Colon (tissue), 2 donors: ENCODE measurements around the gene RTCB.

Experiments used
- FAIRE-seq: peaks from 2 replicates; lab custom pipeline; 2012; peaks lifted over from hg19 to GRCh38; lab: Jason Lieb, UNC
- donor health status: control.
- donor health status: control.

Gene RTCB

DNA sequence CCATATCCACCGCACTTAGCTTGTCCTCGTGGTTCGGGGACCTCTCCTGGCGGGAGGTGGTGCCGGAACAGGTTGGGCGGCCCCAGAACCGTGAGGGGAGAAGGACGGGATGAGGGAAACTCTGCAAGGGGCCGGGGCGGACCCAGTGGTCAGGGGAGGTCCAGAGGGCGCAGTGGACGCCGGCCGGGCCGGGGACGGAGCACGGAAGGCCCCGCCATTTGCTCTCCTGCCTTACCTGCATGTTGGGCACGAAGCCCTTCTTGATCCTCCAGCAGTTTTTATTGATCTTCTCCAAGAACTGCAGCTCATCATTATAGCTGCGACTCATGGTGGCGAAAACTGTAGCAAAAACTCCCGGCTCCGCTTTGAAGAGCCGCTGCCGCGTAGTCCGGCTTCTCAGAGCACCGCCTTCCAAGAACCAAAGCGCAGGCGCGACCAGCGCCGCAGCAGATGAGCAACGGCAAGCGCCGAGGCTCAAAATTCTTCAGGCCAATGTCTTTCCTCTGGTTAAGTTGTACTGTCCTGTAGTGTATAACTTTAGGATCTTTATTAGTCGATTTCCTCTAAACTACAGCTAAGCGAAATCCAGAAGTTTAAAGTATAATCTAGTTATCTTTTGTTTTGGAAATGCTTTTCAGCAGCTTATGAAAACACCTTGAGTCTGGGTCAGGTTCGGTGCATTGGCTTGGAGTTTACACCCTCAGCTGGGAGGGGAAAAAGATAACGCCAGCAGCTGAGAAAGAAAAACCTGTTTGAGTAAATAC lies at the start of gene RTCB:
RTCB (minus strand) TSS at position 419 of the 764 bp plus-strand sequence; CDS start at position 328, 91 bp downstream.
- peak; percentile 62 for FAIRE-seq

DNA sequence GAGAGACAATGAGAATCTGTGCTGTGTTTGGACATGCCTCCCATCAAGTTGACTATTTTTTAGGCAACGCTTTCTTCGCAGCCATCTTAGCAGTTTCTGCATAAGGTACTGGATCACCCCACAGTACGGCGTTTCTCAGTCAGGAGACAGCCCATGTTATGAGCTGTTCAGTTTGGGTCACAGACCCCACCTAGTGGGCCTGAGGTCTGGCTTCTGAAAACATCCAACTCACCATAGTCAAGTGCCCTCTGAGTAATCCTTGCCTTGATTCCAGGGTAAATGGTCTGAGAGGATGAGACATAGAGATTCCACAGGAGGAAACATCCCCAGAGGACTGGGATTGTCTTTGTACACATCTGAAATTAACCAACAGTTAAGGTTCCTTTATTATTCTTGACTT lies 45.0 kb upstream of the RTCB start:
- FAIRE-seq = no peak

DNA sequence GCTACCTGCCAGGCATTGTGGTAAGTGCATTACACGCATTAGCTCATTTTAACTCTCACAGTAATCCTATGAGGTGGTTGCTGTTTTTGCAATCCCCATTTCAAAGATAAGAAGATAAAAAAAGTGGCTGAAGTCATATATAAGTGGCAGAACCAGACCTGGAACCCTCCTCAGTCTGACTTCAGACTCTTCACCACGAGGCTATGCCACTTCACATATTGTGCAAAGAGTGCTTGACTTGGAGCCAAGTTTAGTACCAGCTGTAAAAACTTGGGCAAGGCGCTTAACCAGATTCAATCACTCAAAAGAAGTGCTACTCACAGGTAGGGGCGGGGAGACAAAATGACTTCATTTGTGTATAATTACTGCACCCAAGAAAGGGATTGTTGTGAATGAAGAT lies 36.9 kb upstream of the RTCB start:
- no peak for FAIRE-seq

DNA sequence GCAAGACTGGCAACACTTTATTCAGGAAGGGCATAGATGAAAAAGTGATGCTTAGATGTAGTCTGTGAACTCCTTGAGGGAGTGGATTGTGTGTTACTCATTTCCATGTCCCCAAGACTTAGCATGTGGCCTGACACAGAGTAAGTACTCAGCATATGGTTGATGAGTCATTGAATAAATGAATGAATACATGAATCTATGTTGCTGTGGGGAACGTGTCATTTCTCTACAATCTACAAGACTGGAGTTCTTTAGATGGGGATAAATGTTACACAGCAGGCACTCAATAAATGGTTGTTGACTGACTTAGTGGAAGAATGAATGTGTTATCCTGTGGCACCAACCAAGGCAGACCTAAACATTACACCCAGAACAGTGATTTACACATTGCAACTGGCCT lies 34.3 kb upstream of the RTCB start:
- FAIRE-seq = no peak

DNA sequence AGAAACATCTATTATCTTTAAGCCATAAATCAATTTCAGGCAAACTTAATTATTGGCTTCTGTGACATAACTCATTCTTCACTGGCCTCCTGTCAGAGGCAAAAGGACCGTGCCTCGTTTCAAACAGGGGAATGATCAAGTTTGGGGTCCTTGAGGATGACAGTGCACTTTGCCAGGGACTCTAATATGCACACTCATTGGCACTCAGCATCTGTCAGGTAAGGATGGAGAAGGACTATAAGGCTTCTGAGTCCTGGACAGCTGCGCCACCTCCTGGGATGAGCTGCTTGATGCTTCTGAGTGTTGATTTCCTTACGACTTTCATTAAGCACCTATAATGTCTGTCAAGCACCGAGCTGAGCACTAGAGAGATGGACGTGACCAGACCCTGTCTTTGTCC lies 32.0 kb upstream of the RTCB start:
- no peak for FAIRE-seq

DNA sequence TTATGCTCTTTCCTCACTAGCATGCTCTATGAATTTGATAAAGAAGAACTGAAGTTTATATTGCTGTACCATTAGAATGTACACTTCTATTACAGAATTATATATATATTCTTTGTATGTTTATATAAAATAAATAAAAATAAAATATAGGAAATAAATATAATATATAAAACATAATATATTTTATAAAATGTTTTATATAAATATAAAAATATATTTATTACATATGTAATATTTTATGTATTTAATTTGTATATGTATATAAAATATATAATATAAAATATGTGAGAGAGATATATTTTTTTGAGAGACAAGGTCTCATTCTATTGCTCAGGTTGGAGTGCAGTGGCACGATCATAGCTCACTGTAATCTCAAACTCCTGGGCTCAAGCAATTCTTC lies 18.3 kb upstream of the RTCB start:
- peak; percentile 84 for FAIRE-seq

DNA sequence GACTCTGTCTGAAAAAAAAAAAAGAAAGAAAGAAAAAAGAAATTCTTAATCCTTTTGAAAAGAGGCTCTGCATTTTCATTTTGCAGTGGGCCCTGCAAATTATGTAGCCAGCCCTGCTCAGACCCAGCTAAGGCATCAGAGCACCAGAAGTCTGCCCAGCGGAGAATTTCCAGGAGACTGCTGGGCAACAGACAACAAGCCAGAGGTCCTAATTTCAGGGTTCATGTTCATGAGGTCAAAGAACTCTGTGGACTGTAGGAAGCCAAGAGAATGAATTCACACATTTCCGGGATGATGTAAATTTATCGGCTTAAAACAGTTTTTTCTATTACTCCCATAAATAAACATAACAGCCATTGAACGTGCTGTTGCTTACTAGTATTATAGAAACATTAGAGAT lies 14.8 kb upstream of the RTCB start:
- no peak for FAIRE-seq

DNA sequence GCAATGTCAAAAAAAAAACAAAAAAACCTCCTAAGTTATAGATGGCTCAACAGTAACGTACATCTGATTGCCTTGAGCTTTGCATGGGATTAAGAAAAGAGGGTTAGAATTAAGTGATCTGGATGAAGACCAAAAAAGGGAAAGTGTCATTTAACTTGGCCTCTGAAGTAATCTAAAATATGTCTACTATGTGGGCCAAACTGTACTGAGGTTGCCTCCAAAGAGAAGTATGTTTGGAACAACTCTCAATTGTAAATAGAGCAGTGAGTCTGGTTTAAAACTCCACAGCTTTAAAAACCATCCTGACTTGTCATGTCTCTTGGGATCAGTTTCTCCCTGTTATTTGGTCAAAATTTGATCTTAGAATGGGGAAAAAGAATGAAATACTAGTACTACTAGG lies 11.6 kb upstream of the RTCB start:
- FAIRE-seq = no peak

DNA sequence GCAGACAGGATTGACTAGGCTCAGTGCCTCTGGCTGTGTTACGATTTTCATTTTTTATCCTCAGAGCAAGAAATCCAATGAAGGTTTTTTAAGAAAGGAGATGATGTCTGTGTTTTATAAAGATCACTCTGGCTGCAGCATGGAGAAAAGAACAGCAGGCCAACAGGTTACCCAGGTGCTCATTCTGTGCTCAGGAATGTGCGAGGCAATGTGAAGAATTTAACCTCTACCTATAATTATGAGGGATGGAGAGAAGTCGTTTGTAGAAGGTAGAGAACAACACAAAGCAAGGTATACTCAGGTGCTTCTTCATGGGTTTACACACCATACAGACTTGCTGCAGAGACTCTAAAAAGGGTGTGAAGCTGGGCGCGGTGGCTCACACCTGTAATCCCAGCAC lies 10.0 kb upstream of the RTCB start:
- no peak for FAIRE-seq

DNA sequence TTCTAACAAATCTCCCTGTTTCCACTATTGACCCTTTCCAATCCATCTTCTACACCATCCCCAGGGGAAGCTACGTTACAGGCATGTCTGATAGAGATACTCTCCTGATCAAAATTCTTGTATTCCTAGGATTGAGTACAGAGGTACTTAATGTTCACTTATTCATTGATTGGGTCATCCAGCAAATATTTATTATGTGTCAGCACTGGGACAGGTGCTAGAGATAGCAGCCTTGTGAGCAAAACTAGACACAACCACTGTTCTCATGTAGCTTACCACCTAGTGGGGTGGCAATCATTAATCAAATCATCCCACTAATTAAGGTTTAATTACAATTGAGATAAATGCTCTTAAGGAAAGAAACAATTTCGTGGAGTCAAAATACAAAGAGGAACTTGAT lies 9.4 kb upstream of the RTCB start:
- no peak for FAIRE-seq

DNA sequence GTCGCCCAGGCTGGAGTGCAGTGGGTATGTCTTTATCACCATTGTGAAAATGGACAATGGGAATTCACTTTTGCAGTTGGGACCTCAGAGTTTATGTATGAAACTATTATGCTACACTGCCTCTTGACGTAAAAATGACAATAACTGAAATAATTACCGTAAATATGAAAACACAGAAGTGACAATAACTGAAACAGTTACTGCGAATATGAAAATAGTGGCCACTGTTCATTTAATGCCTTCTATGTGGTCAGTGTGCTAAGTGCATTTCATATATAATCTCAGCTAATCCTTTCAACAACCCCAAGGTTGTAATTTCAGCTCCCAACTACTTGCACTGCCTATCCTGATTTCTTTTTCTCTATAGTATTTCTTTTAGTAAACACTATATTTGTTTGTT lies 5.9 kb upstream of the RTCB start:
- no peak for FAIRE-seq

DNA sequence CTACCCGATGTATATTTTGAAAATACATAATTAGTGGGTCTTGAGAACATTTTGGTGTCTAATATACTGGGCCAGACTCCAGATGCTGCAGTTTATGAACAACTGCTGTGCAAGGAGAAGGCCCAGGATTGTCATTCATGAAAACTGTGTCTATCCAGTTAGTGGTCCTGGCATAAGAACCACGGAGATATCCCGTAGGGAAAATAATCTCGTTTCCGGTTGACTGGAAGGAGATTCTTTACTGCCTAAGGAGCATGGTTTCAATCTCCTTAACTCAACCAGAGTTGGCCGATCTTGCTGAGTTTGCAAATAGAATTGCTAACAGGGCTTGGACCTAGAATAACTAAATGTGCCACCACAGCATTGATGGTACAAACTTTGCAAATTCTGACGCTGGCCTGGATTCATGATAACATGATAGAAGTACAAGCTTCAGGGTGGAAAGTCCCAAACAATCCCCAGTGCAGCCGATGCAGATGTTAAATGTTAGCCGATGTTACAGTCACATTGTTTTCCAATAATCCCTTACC lies 4.6 kb upstream of the RTCB start:
- FAIRE-seq = no peak

DNA sequence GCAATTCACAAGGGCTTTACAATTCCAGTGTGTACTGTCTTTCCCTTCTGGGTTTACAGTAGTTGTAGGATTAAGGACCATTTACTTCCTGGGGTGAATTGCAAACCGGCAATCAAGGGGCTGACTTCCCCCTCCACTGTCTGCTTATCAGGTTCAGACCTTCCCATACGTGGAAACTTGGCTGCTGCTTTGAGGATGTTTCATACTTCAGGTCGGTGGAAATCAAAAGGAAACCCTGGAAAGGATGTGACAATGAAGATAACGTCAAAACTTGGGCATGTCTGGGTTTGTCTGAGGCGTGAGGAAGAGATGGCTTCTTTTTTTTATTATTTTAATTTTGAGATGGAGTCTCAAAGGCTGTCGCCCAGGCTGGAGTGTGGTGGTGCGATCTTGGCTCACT lies 2.1 kb upstream of the RTCB start:
- FAIRE-seq = no peak

DNA sequence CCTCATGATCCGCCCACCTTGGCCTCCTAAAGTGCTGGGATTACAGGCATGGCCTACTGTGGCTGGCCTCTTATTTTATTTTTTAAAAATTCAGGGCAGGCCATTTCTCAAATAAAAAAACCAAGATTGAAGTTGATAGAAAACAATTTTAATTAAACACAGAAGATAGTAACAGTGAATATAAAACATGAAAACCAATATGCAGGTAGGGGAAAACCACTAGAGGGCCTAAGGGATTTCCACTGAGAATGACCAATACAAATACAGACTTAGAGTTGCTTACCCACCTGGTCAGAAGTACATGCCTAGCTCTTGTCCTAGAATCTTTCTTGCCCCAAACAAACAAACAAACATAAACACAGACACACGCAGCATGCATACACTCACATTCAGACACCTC lies 1.7 kb upstream of the RTCB start:
- FAIRE-seq = no peak

DNA sequence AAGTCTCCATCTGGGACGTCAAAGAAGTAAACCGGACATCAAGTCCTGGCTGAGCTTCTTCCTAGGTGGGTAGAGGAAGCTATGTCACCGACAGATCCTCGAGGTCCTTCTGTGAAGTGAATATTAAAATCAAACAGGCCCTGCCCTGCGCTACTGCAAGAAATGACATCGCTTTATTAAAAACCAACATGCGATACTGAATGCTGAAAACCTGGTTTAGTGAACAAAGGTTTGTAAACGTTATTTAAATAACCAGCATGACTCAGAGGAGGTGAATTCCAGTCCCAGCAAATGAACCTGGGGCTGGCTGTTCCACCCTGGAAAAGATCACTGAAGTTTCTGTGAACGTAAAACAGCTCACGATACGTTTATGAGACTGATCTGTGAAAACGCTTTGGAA lies 645 bp downstream of the RTCB start:
- no peak for FAIRE-seq

DNA sequence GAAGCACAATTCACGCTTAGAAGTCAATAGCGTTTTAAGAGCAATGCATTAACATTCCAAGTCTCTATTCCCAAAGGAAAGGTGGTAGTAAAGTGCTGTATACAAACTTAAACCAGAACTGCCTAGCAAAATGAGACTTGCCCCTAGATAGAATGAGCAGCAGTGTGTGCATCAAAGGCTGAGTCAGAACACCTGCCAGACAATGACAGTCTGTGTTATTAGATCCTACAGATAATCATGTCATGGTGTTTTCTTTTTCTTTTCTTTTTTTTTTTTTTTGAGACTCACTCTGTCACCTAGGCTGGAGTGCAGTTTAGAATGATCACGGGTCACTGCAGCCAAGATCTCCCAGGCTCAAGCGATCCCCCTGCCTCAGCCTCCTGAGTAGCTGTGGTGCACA lies 1.6 kb downstream of the RTCB start:
- FAIRE-seq = no peak

DNA sequence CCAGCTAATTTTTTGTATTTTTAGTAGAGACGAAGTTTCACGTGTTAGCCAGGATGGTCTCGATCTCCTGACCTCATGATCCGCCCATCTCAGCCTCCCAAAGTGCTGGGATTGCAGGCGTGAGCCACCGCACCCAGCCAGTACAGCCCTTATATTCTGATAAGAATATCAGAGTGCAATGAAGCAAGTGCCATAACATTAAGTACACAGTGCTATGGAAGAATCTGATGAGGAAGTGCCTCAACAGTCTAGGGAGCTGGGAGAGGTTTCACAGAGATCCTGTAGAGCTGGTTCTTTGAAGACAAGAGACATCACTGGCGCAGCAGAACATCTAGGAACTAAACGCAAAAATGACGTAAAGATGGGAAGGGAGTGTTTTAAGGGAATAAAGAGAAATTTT lies 2.1 kb downstream of the RTCB start:
- FAIRE-seq = no peak

DNA sequence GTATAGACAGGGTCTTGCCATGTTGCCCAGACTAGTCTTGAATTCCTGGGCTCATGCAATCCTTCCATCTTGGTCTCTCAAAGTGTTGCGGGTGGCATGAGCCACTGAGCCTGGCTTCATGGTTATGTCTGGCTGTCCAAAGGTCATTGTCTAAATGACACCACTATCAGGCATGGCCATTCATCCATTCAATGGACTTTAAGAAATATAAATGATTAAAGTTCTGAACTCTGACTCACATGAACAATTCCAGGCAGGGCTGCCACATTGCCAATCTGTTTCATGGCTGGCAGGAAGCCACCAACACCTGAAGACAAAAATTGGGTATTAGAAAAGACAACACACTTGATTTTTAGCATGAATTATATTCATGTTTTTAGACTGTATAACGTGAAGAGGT lies 4.1 kb downstream of the RTCB start:
- no peak for FAIRE-seq

DNA sequence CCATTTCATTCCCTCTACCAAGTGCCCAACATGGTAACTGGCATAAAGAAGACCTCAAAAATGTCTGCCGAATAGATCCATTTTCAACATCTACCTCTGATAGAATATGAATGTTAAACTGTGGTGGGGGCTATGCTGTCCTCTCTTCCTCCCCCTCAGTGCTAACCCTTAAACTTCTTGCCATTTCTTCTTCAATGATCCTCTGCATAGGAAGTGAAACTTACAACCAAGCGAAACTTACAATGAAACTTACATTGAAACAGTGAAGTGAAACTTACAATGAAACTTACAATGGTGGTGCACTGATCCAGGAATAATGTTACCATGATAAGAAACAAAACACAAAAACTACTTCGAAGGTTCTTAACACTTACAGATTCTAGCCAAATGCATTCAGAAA lies 4.7 kb downstream of the RTCB start:
- no peak for FAIRE-seq

DNA sequence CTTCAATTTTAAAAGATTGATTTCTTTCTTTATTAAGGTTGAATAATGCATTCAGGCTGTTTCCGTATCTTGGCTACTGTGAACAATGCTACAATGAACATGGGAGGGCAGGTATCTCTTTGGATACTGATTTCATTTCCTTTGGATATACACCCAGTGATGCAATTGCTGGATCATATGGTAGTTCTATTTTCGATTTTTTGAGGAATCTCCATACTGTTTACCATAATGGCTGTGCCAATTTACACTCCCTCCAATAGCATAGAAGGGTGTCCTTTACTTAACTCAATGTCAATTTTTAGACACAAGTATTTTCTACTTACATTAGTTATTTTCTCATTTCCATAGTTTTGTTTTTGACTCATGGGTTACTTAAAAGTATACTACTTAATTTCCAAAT lies 8.0 kb downstream of the RTCB start:
- FAIRE-seq = no peak

DNA sequence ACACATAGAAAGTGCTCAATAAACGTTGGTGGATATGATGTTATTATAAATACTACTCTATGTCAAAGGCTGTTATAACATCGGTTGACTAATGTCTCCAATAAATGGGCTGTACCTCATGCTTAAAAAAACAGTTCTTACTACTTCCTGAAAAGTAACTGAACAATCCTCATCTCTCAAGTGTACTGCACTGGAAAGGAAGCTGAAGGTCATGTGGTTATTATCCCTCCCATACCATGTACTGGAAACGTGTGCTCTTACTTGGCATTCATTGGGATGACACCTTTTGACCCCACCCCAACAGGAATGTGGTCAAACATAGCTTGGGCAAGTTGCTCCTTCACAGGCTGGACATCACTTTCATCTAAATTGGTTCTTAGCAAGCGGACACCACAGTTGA lies 10.6 kb downstream of the RTCB start:
- no peak for FAIRE-seq

DNA sequence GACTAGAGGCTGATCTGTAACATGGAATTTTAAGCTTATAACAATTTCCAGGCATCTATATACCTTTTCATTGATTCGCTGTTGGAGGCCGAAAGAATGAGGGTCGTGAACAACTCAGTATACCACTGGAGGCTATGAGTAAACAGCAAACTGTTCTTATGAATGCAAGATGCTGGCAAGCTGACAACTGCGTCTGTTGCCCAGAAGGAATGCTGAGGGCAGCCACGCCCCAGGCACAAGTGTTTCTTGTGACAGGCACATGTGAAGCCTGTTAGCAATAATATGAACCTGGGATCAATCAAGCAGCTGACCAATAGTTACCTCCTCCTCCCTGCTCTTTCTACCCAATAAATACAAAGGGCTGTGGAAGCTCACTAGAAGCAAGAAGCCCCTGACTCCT lies 15.3 kb downstream of the RTCB start:
- FAIRE-seq = no peak

DNA sequence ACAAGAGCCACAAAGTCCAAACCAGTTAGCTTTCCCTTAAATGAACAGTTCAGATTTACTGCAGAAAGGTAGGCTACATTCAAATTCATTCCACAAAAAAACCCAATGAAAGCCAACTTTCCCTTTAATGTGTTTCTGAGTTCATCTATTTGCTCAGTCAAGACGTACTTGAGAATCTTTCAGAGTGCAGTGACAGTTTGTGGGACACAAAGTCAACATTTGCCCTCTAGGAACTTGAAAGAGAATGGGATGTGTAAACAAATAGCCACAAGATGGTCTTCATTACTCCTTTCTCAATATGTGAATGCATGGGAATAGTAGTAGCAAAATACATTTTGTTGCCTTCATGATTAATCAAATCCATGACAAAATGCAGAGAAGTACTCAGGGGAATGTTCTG lies 15.8 kb downstream of the RTCB start:
- no peak for FAIRE-seq

DNA sequence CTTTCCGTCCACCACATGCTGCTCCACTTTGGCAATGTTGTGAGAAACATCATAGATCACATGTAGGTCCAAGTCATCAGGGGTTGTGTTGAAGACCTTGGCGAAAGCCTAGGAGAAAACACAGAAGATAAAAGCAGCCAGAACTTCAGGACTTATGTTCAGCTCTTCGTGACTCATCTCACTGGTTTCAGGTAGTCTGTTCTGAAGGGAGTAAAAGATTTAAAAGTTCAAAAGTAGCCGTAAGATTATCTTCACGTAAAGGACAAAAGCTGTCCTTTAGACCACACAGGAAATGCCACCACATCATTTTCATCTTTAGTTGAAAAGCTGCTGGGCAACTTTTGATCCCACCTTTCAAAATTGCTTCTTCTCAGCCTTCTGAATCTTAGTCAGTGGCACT lies 16.9 kb downstream of the RTCB start:
- FAIRE-seq = no peak

DNA sequence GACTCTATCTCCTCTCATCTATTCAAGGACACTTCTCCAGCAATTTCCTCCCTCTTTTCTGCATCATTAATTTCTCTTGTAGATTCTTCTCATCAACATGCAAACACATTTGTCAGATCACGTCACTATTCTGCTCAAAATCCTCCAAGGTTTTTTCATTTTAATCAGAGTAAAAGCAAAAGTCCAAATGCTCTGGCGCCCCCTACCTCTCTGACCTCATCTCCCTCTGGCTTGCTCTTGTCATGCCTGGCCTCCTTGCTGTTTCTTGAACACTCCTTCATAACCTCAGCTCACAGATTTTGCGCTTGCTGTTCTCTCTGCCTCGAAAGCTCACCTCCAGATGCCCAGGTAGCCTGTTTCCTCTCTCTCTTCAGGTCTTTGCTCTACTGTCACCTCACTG lies 22.4 kb downstream of the RTCB start:
- no peak for FAIRE-seq
